Panc1 (cell line): Measurements from ENCODE around the gene ITGAV. TPM values are rescaled to one million over a fixed set of nuclear protein-coding genes. Genes with fewer than 3 reads are reported as not detected.

Source experiments
- ATAC-seq: fragments of 200-7000 bp; cut with Tn5 transposase; 2 replicates; pipeline ENCODE4 v1.9.1; 2020; ENCODE audit warnings: mild to moderate bottlenecking, moderate library complexity
- BruUV-seq: library from RNA; stranded (reverse); fragments of 400-500 nt; replicated peaks from 2 replicates; lab custom pipeline; 2021; lab: Mats Ljungman, UMichigan
- CTCF ChIA-PET: fragments of 300-600 bp; sonication (Branson Sonifier 250); formaldehyde crosslinking; loops from one replicate; lab custom pipeline; 2022; ENCODE audit warnings: antibody characterized with exemption; lab: Charles Lee
- POLR2A ChIA-PET: fragments of 300-600 bp; sonication (Branson Sonifier 250); formaldehyde crosslinking; loops from one replicate; lab custom pipeline; 2022; ENCODE audit warnings: antibody characterized with exemption; lab: Charles Lee
- DNase-seq: peaks from one replicate; pipeline ENCODE4 v3.0.0-alpha.2; 2010; ENCODE audit warnings: low read depth, low spot score
- H3K27ac ChIP-seq: 2 replicates; pipeline ENCODE4 v1.5.1; 2011; ENCODE audit warnings: mild to moderate bottlenecking, low read length, inconsistent platforms
- H3K27me3 ChIP-seq: fragments of 200-500 bp; sonication (Bioruptor generic); 2 replicates; pipeline ENCODE4 v1.6.0; 2014; ENCODE audit warnings: low read length, inconsistent platforms; ENCODE audit not compliant: control insufficient read depth, insufficient read depth
- H3K36me3 ChIP-seq: fragments of 200-500 bp; sonication (Bioruptor generic); 2 replicates; pipeline ENCODE4 v1.5.1; 2014; ENCODE audit warnings: inconsistent platforms, mild to moderate bottlenecking, low read length, moderate library complexity; ENCODE audit not compliant: control insufficient read depth, insufficient read depth
- H3K4me1 ChIP-seq: 2 replicates; pipeline ENCODE4 v1.5.1; 2011; ENCODE audit warnings: inconsistent platforms, mild to moderate bottlenecking, low read length, moderate library complexity; ENCODE audit not compliant: control insufficient read depth, insufficient read depth
- H3K4me3 ChIP-seq, 2 experiments: 2 replicates each; pipeline ENCODE4 v1.5.1; 2011 to 2012; ENCODE audit warnings: low read depth in 2 of 2, low read length in 2 of 2, mild to moderate bottlenecking in 2 of 2, inconsistent platforms in 1 of 2, moderate library complexity in 1 of 2
- H3K9me3 ChIP-seq: fragments of 200-500 bp; sonication (Bioruptor generic); 2 replicates; pipeline ENCODE4 v1.5.1; 2014; ENCODE audit warnings: low read depth, mild to moderate bottlenecking, inconsistent platforms, low read length, moderate library complexity; ENCODE audit not compliant: control insufficient read depth, insufficient read depth
- CTCF ChIP-seq: fragments of 450-650 bp; IDR thresholded peaks from 2 replicates; pipeline ENCODE4 v1.5.1; 2017; ENCODE audit warnings: mild to moderate bottlenecking
- POLR2AphosphoS5 ChIP-seq: IDR thresholded peaks from 2 replicates; pipeline ENCODE4 v1.6.1; 2012; ENCODE audit warnings: mild to moderate bottlenecking, low read depth, low read length, moderate library complexity
- REST ChIP-seq, 2 experiments: IDR thresholded peaks; 2 replicates each; pipeline ENCODE4 v1.6.1; 2011 to 2012; ENCODE audit warnings: low read depth in 2 of 2, control low read depth in 1 of 2, low read length in 1 of 2, mild to moderate bottlenecking in 1 of 2, moderate library complexity in 1 of 2; ENCODE audit not compliant: insufficient read depth in 1 of 2
- SIN3A ChIP-seq: IDR thresholded peaks from 2 replicates; pipeline ENCODE4 v1.6.1; 2012; ENCODE audit warnings: low read depth, mild to moderate bottlenecking, low read length, moderate library complexity, borderline replicate concordance; ENCODE audit not compliant: insufficient read depth
- in situ Hi-C: cut with HindIII; loops from 2 replicates; pipeline ENCODE4 v1.10.0; 2016; ENCODE audit warnings: low sequenced_read_pairs, low pct_unique_long_range_greater_than_20kb
- intact Hi-C: fragments of 100-400 bp; cut with micrococcal nuclease; formaldehyde crosslinking; loops from one replicate; pipeline ENCODE4 v1.10.0; 2022; ENCODE audit not compliant: unreplicated experiment
- total RNA-seq: library from RNA; stranded (reverse); gene quantifications from one replicate; pipeline ENCODE4 v1.2.1, GENCODE V29; 2021; ENCODE audit not compliant: unreplicated experiment

Gene ITGAV
- total RNA-seq, 1 experiment from 2014 or later: 218 TPM

GRCh38 chr2:186699742-186700141 is 109.9 kb downstream of the ITGAV start:
- ChIA-PET POLR2A (no interaction called here), CTCF (no interaction called here)
- DNase-seq (no peak), ATAC-seq (no peak)
- in situ Hi-C loops (no loop called here), intact Hi-C loops (no loop called here)
- TF ChIP-seq POLR2AphosphoS5 (no peak), CTCF (no peak), REST (IDR thresholded peaks at IDR 0.05; ENCODE audit: insufficient read depth in 1 of 2, low read depth in 2 of 2, low read length in 1 of 2) (no peak), SIN3A (no peak)
- Histone ChIP-seq H3K36me3 (no peaks in the 10 kb centered on the region), H3K9me3 (no peaks in the 10 kb centered on the region), H3K4me3 (no peak overlapping the region), H3K4me1 (peaks cover 14% of the 10 kb centered on the region; the same call in 1 of the 2 replicates), H3K27me3 (no peaks in the 10 kb centered on the region), H3K27ac (no peak overlapping the region)
- no TSS peak for BruUV-seq

GRCh38 chr2:186702006-186702405 is 112.2 kb downstream of the ITGAV start:
- CTCF ChIA-PET: no interaction called here
- BruUV-seq: no TSS peak

More at GRCh38 chr2:186702006-186702405, 112.2 kb downstream of the ITGAV start:
- Histone ChIP-seq H3K27me3 (no peaks in the 10 kb centered on the region), H3K36me3 (no peaks in the 10 kb centered on the region), H3K4me1 (no peaks in the 10 kb centered on the region), H3K27ac (no peak overlapping the region), H3K9me3 (no peaks in the 10 kb centered on the region), H3K4me3 (no peak overlapping the region)
- TF ChIP-seq POLR2AphosphoS5: no peak
- no peak for TF ChIP-seq CTCF
- no peak for TF ChIP-seq SIN3A
- no peak for DNase-seq
- POLR2A ChIA-PET: no interaction called here
- intact Hi-C loops (no loop called here), in situ Hi-C loops (no loop called here)
- no peak for ATAC-seq
